ENCODE measurements around the gene PPARA.

- TF ChIP-seq, protein P1, sequence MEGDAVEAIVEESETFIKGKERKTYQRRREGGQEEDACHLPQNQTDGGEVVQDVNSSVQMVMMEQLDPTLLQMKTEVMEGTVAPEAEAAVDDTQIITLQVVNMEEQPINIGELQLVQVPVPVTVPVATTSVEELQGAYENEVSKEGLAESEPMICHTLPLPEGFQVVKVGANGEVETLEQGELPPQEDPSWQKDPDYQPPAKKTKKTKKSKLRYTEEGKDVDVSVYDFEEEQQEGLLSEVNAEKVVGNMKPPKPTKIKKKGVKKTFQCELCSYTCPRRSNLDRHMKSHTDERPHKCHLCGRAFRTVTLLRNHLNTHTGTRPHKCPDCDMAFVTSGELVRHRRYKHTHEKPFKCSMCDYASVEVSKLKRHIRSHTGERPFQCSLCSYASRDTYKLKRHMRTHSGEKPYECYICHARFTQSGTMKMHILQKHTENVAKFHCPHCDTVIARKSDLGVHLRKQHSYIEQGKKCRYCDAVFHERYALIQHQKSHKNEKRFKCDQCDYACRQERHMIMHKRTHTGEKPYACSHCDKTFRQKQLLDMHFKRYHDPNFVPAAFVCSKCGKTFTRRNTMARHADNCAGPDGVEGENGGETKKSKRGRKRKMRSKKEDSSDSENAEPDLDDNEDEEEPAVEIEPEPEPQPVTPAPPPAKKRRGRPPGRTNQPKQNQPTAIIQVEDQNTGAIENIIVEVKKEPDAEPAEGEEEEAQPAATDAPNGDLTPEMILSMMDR (IDR thresholded peaks at IDR 0.05) = no peak
- TF ChIP-seq POLR2A (IDR thresholded peaks at IDR 0.05) = no peak
These were observed 43.1 kb upstream of the PPARA start for GRCh38 chr22:46107089-46107664.
